ENCODE results near the gene CDK4.
"Not testable (repeated sequence)": the region's sequence is repeated elsewhere in the genome, so short reads cannot be mapped to it uniquely, and the experiment has no call there.

The CDK4 gene

GRCh38 chr12:57721846-57722608 lies 30.1 kb downstream of the CDK4 start:
- H3K9me3 Mint-ChIP-seq; H3K27ac Mint-ChIP-seq; H3K27me3 Mint-ChIP-seq; H3K4me3 Mint-ChIP-seq; H3K4me1 Mint-ChIP-seq (ENCODE audit: low read depth): not testable (repeated sequence)
- H3K36me3 Mint-ChIP-seq (ENCODE audit: low read depth) = peaks cover 30% of the 10 kb centered on the region

DNA sequence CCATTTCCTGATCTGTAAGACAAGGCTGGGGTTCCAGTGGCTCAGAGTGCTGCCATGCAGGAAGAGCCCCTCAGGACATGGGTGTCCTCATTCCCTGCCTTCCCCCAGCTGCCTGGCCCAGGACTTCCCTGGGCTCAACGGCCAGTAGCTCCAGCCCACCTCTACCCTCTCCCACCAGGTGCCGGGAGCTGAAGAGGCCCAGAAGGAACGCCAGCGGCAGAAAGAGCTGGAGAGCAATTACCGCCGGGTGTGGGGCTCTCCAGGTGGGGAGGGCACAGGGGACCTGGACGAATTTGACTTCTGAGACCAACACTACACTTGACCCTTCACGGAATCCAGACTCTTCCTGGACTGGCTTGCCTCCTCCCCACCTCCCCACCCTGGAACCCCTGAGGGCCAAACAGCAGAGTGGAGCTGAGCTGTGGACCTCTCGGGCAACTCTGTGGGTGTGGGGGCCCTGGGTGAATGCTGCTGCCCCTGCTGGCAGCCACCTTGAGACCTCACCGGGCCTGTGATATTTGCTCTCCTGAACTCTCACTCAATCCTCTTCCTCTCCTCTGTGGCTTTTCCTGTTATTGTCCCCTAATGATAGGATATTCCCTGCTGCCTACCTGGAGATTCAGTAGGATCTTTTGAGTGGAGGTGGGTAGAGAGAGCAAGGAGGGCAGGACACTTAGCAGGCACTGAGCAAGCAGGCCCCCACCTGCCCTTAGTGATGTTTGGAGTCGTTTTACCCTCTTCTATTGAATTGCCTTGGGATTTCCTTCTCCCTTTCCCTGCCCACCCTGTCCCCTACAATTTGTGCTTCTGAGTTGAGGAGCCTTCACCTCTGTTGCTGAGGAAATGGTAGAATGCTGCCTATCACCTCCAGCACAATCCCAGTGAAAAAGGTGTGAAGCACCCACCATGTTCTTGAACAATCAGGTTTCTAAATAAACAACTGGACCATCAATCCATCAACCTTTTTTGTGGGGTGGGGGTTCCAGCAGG lies 31.2 kb downstream of the CDK4 start:
- H3K27ac Mint-ChIP-seq = no peak overlapping the region
- H3K27me3 Mint-ChIP-seq = no peaks in the 10 kb centered on the region
- no peak overlapping the region for H3K4me3 Mint-ChIP-seq
- peaks cover 4% of the 10 kb centered on the region for H3K4me1 Mint-ChIP-seq (ENCODE audit: low read depth)
- peaks cover 27% of the 10 kb centered on the region for H3K36me3 Mint-ChIP-seq (ENCODE audit: low read depth)
- H3K9me3 Mint-ChIP-seq = no peaks in the 10 kb centered on the region

- Mint-ChIP-seq H3K4me1 (ENCODE audit: low read depth) (peaks cover 5% of the 10 kb centered on the region), H3K4me3 (no peak overlapping the region), H3K27me3 (no peaks in the 10 kb centered on the region), H3K36me3 (ENCODE audit: low read depth) (peaks cover 30% of the 10 kb centered on the region), H3K9me3 (no peaks in the 10 kb centered on the region), H3K27ac (no peak overlapping the region)
Observed at GRCh38 chr12:57719777-57720605, 32.1 kb downstream of the CDK4 start.

DNA sequence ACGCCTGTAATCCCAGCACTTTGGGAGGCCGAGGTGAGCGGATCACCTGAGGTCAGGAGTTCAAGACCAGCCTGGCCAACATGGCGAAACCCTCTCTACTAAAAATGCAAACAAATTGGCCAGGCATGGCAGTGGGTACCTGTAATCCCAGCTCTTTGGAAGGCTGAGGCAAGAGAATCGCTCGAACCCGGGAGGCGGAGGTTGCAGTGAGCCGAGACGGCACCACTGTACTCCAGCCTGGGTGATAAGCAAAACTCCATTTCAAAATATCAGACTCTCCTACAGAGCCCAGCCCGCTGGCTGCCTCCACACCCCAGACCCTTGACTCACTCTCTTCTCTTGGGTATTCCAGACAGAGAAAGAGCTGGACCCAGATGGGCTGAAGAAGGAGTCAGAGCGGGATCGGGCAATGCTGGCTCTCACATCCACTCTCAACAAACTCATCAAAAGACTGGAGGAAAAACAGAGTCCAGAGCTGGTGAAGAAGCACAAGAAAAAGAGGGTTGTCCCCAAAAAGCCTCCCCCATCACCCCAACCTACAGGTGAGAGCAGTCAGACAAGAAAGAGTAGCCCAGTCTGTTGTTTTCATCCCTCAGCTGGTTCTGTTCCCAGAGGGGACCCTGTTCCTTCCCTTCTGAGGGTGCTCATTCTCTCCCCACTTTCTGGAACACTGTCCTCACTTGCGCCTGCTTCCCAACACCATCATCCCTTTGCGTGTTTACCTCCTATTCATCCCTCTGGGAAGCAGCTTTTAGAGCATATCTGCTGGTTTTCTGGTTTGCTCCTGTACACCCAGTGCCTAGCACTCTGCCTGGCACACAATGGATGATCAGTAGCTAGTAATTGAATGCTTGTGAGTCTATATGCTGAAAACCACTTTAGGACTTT lies 33.2 kb downstream of the CDK4 start:
- no peak overlapping the region for H3K4me3 Mint-ChIP-seq
- H3K4me1 Mint-ChIP-seq (ENCODE audit: low read depth) = peaks cover 3% of the 10 kb centered on the region
- H3K27me3 Mint-ChIP-seq = no peaks in the 10 kb centered on the region
- H3K36me3 Mint-ChIP-seq (ENCODE audit: low read depth) = peaks cover 30% of the 10 kb centered on the region
- no peak overlapping the region for H3K27ac Mint-ChIP-seq
- H3K9me3 Mint-ChIP-seq = no peaks in the 10 kb centered on the region

DNA sequence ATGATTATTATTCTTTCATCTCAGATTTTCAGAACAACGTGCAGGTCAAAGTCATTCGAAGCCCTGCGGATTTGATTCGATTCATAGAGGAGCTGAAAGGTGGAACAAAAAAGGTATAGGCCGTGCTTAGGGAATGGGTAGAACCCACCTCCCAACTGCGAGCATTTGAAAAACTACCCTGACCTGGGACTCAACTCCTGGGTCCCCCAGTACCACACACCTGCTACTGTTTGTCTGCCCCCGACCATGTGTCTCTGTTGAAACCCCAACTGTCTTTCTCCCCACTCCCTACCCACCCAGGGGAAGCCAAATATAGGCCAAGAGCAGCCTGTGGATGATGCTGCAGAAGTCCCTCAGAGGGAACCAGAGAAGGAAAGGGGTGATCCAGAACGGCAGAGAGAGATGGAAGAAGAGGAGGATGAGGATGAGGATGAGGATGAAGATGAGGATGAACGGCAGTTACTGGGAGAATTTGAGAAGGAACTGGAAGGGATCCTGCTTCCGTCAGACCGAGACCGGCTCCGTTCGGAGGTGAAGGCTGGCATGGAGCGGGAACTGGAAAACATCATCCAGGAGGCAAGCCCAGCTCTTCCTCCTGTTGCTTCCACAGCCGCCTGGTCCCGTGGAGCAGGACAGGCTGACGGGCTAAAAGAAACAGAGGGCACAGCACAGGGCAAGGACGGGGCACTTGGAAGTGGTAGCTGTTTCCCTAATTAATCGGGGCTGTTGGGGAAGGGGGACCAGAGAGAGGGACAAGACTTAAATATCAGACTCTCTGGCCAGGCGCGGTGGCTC lies 34.1 kb downstream of the CDK4 start:
- no peak overlapping the region for H3K4me3 Mint-ChIP-seq
- H3K27me3 Mint-ChIP-seq = no peaks in the 10 kb centered on the region
- no peak overlapping the region for H3K27ac Mint-ChIP-seq
- H3K4me1 Mint-ChIP-seq (ENCODE audit: low read depth) = peaks cover 3% of the 10 kb centered on the region
- H3K36me3 Mint-ChIP-seq (ENCODE audit: low read depth) = peaks cover 30% of the 10 kb centered on the region
- H3K9me3 Mint-ChIP-seq = no peaks in the 10 kb centered on the region

DNA sequence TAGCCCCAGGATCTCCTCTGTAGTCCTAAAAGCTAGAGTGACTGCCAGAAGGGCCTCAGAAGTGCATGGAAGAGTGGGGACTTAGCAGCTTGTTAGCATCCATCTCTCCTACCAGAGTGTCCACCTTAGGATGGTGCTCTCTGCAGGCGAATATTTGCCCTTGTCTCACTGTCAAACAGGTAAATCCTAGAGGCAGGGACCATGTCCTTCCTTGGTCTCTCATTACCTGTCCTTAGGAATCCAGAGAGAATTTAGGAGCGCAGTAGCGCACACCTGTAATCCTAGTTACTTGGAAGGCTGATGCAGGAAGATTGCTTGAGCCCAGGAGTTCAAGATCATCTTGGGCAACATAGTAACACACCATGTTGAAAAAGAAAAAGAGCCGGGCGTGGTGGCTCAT lies 35.0 kb downstream of the CDK4 start:
- Mint-ChIP-seq H3K27ac (no peak overlapping the region), H3K36me3 (ENCODE audit: low read depth) (peaks cover 39% of the 10 kb centered on the region), H3K9me3 (no peaks in the 10 kb centered on the region), H3K27me3 (no peaks in the 10 kb centered on the region), H3K4me1 (ENCODE audit: low read depth) (peaks cover 3% of the 10 kb centered on the region), H3K4me3 (no peak overlapping the region)

GRCh38 chr12:57716305-57716704 lies 35.8 kb downstream of the CDK4 start:
- Mint-ChIP-seq H3K27me3 (no peaks in the 10 kb centered on the region), H3K4me3 (no peak overlapping the region), H3K27ac (no peak overlapping the region), H3K4me1 (ENCODE audit: low read depth) (peaks cover 3% of the 10 kb centered on the region), H3K9me3 (no peaks in the 10 kb centered on the region), H3K36me3 (ENCODE audit: low read depth) (peaks cover 40% of the 10 kb centered on the region)

DNA sequence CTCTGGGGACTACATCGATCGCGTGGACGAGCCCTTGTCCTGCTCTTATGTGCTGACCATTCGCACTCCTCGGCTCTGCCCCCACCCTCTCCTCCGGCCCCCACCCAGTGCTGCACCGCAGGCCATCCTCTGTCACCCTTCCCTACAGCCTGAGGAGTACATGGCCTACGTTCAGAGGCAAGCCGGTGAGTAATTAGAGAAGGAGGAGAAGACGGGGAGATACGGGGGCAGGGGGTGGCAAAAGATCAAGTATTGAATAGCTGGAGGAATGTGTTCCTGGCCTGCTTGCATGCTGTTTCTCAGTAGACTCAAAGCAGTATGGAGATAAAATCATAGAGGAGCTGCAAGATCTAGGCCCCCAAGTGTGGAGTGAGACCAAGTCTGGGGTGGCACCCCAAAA lies 36.3 kb downstream of the CDK4 start:
- Mint-ChIP-seq H3K9me3 (no peaks in the 10 kb centered on the region), H3K4me1 (ENCODE audit: low read depth) (peaks cover 3% of the 10 kb centered on the region), H3K27me3 (no peaks in the 10 kb centered on the region), H3K4me3 (no peak overlapping the region), H3K27ac (no peak overlapping the region), H3K36me3 (ENCODE audit: low read depth) (peaks cover 45% of the 10 kb centered on the region)

DNA sequence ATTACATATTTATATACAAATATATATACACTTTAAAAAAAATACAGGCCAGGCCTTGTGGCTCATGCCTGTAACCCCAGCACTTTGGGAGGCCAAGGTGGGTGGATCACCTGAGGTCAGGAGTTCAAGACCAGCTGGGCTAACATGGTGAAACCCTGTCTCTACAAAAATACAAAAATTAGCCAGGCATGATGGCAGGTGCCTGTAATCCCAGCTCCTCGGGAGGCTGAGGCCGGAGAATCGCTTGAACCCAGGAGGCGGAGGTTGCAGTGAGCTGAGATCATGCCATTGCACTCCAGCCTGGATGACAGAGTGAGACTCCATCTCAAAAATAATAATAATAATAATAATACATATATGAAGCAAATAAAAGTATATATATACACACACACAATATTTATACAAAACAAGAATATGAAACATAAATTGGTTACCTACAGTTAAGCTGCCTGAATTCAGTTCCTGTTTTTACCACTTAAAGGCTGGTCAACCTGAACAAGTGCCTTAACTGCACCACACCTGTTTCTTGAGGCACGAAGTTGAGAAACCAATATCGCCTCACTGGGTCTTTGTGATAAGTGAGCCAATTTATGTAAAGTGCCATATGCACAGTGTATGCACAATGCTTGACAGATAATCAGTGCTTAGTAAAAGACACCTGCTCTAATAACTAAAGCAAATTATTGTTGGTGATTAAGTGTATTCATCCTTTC lies 36.9 kb downstream of the CDK4 start:
- H3K4me1 Mint-ChIP-seq (ENCODE audit: low read depth); H3K9me3 Mint-ChIP-seq; H3K27ac Mint-ChIP-seq; H3K4me3 Mint-ChIP-seq; H3K27me3 Mint-ChIP-seq: not testable (repeated sequence)
- peaks cover 47% of the 10 kb centered on the region for H3K36me3 Mint-ChIP-seq (ENCODE audit: low read depth)

DNA sequence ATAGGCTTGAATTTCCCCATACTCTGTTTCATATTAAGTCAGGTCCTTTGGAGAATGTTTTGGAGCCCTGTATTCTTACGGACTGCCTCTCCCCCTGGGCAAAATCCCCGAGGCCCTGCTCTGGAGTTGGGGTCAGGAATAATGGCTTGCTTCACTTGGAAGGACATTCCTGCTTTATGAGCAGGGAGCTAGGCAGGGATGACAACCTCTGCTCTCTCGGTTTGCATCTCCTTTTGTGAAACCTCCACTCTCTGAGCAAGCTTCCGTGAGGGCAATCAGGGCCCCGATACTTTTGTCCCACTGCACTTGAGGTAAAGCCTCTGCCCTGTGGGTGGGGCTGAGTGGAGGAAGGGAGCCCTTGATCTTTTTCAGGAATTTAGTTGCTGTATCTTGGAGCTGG lies 38.9 kb downstream of the CDK4 start:
- no peaks in the 10 kb centered on the region for H3K27me3 Mint-ChIP-seq
- H3K4me1 Mint-ChIP-seq (ENCODE audit: low read depth) = peaks cover 3% of the 10 kb centered on the region
- no peak overlapping the region for H3K4me3 Mint-ChIP-seq
- no peaks in the 10 kb centered on the region for H3K9me3 Mint-ChIP-seq
- no peak overlapping the region for H3K27ac Mint-ChIP-seq
- peaks cover 38% of the 10 kb centered on the region for H3K36me3 Mint-ChIP-seq (ENCODE audit: low read depth)

GRCh38 chr12:57712701-57713100 lies 39.4 kb downstream of the CDK4 start:
- Mint-ChIP-seq H3K36me3 (ENCODE audit: low read depth) (peaks cover 35% of the 10 kb centered on the region), H3K9me3 (no peaks in the 10 kb centered on the region), H3K4me1 (ENCODE audit: low read depth) (peaks cover 3% of the 10 kb centered on the region), H3K4me3 (no peak overlapping the region), H3K27me3 (no peaks in the 10 kb centered on the region), H3K27ac (no peak overlapping the region)

DNA sequence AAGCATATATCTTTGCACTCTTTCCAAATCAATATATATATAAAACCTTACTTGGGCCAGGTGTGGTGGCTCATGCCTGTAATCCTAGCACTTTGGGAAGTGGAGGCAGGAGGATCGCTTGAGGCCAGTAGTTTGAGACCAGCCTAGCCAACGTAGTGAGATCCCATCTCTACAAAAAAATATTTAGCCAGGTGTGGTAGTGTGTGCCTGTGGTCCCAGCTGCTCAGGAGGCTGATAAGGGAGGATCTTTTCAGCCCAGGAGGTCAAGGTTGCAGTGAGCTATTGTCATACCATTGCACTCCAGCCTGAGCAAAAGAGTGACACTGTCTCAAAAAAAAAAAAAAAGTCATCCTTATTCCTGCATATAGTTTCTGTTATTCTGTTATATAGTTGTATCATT lies 43.8 kb downstream of the CDK4 start:
- Mint-ChIP-seq H3K27ac (no peak overlapping the region), H3K4me3 (no peak overlapping the region), H3K36me3 (ENCODE audit: low read depth) (peaks cover 57% of the 10 kb centered on the region), H3K9me3 (no peaks in the 10 kb centered on the region), H3K27me3 (no peaks in the 10 kb centered on the region), H3K4me1 (ENCODE audit: low read depth) (no peaks in the 10 kb centered on the region)

DNA sequence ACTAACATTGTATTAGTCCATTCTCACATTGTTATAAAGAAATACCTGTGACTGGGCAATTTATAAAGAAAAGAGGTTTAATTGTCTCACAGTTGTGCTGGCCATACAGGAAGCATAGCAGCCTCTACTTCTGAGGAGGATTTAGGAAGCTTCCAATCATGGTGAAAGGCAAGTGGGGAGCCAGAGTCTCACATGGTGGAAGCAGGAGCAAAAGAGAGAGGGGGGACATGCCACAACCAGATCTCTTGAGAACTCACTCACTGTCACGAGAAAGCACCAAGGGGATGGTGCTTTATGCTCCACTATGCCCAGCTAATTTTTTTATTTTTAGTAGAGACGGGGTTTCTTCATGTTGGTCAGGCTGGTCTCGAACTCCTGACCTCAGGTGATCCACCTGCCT lies 44.9 kb downstream of the CDK4 start:
- no peaks in the 10 kb centered on the region for H3K27me3 Mint-ChIP-seq
- H3K36me3 Mint-ChIP-seq (ENCODE audit: low read depth) = peaks cover 59% of the 10 kb centered on the region
- H3K9me3 Mint-ChIP-seq = no peaks in the 10 kb centered on the region
- no peak overlapping the region for H3K27ac Mint-ChIP-seq
- no peak overlapping the region for H3K4me3 Mint-ChIP-seq
- no peaks in the 10 kb centered on the region for H3K4me1 Mint-ChIP-seq (ENCODE audit: low read depth)
